Karpas-422 (cell line): ENCODE results near the gene CCDC18. TPM values are rescaled to one million over a fixed set of nuclear protein-coding genes. Genes with fewer than 3 reads are reported as not detected.

ENCODE experiments used
- DNase-seq: peaks from one replicate; pipeline ENCODE4 v3.0.0-alpha.2; 2015
- H2AFZ ChIP-seq: fragments of 200-600 bp; sonication (generic); 2 replicates; pipeline ENCODE4 v1.6.1; 2014; ENCODE audit warnings: antibody characterized with exemption, low read length, mixed read lengths
- H3K27ac ChIP-seq: fragments of 200-600 bp; sonication (generic); 2 replicates; pipeline ENCODE4 v1.5.1; 2014; ENCODE audit warnings: mild to moderate bottlenecking, low read length, moderate library complexity
- H3K27me3 ChIP-seq: fragments of 200-600 bp; sonication (generic); 2 replicates; pipeline ENCODE4 v1.6.1; 2014; ENCODE audit warnings: low read length, mixed read lengths
- H3K36me3 ChIP-seq: fragments of 200-600 bp; sonication (generic); 2 replicates; pipeline ENCODE4 v1.6.1; 2014; ENCODE audit warnings: low read length, mixed read lengths; ENCODE audit not compliant: insufficient read depth
- H3K4me1 ChIP-seq: fragments of 200-600 bp; sonication (generic); 2 replicates; pipeline ENCODE4 v1.6.1; 2014; ENCODE audit warnings: mild to moderate bottlenecking, low read length, mixed read lengths
- H3K4me2 ChIP-seq: fragments of 200-600 bp; sonication (generic); 2 replicates; pipeline ENCODE4 v1.6.1; 2014; ENCODE audit warnings: low read length, low read depth, mild to moderate bottlenecking; ENCODE audit not compliant: poor library complexity, severe bottlenecking
- H3K4me3 ChIP-seq: fragments of 200-600 bp; sonication (generic); 2 replicates; pipeline ENCODE4 v1.5.1; 2014; ENCODE audit warnings: mild to moderate bottlenecking, antibody characterized with exemption, low read length, mixed read lengths
- H3K79me2 ChIP-seq: fragments of 200-600 bp; sonication (generic); 2 replicates; pipeline ENCODE4 v1.6.1; 2014; ENCODE audit warnings: mild to moderate bottlenecking, low read length, mixed read lengths
- H3K9ac ChIP-seq: fragments of 200-600 bp; sonication (generic); 2 replicates; pipeline ENCODE4 v1.6.0; 2014; ENCODE audit warnings: low read length
- H3K9me2 ChIP-seq: fragments of 200-600 bp; sonication (generic), shearing (Covaris generic); replicated peaks from 2 replicates; pipeline ENCODE4 v1.6.0; 2014; ENCODE audit warnings: mild to moderate bottlenecking, low read length, moderate library complexity; ENCODE audit not compliant: insufficient read depth
- H3K9me3 ChIP-seq: fragments of 300-700, 200-600 bp; sonication (generic); 2 replicates; pipeline ENCODE4 v1.6.1; 2014; ENCODE audit warnings: low read length, mixed read lengths
- H4K20me1 ChIP-seq: fragments of 200-600 bp; sonication (generic); 2 replicates; pipeline ENCODE4 v1.6.1; 2014; ENCODE audit warnings: mild to moderate bottlenecking, antibody characterized with exemption, low read length, low read depth; ENCODE audit not compliant: insufficient read depth
- total RNA-seq: library from RNA; depleted of rRNA; stranded (reverse); fragments of >200 nt; shearing (Covaris generic); gene quantifications from 2 replicates; pipeline ENCODE4 v1.2.3, GENCODE V29; 2014; ENCODE audit warnings: low replicate concordance

CCDC18 gene
- total RNA-seq, 1 experiment from 2014 or later: 29.1 TPM

DNA sequence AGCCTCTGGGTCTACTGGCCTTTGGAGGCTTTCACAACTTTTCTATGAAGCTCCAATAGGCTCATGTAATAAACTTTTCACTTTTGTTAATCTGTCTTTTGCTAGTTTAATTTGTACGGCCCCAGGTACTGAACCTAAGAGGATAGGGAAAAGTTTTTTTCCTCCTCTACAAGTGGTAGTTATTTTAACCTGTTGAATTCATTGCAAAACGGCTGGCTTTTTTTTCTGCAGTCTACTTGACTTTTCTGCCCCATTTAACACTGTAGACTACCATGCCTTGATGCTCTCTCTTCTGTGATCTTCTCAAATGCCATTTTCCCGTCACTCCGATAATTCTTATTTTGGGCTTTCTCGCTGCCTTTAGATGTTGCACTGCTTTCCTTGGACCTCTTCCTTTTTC, 121.6 kb downstream of the CCDC18 start:
- H3K4me2 ChIP-seq: no peak overlapping the region
- H2AFZ ChIP-seq: no peak overlapping the region
- DNase-seq: no peak
- no peaks in the 10 kb centered on the region for H4K20me1 ChIP-seq
- no peaks in the 10 kb centered on the region for H3K79me2 ChIP-seq
- no peaks in the 10 kb centered on the region for H3K27me3 ChIP-seq
- no peaks in the 10 kb centered on the region for H3K36me3 ChIP-seq
- no peaks in the 10 kb centered on the region for H3K4me1 ChIP-seq
- no peaks in the 10 kb centered on the region for H3K9me3 ChIP-seq
- no peak overlapping the region for H3K4me3 ChIP-seq
- H3K9me2 ChIP-seq: no peaks in the 10 kb centered on the region
- no peak overlapping the region for H3K9ac ChIP-seq
- H3K27ac ChIP-seq: no peak overlapping the region

DNA sequence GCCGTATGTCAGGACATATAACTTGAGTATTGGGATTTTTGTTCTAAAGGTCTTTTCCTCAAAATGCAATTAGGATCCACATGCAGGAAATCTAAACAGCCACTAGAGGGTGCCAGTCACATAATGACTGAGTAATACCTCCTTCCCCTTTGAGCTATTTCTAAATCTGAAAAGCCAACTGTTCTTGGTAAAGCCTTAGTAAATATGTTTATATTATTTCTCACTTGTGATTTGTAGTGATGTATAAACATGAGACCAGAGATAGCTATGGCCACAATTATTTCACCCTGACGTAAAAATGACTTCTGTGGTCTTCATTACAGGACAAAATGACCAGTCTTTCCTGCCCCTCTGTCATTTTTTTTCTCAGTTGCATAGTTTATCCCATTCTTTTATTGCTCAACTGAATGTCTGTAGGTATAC, 124.2 kb downstream of the CCDC18 start:
- Histone ChIP-seq H3K27ac (no peak overlapping the region), H2AFZ (no peak overlapping the region), H3K79me2 (no peaks in the 10 kb centered on the region), H3K27me3 (no peaks in the 10 kb centered on the region), H4K20me1 (no peaks in the 10 kb centered on the region), H3K36me3 (no peaks in the 10 kb centered on the region), H3K9me2 (no peaks in the 10 kb centered on the region), H3K4me3 (no peak overlapping the region), H3K4me1 (no peaks in the 10 kb centered on the region), H3K9ac (no peak overlapping the region), H3K4me2 (no peak overlapping the region), H3K9me3 (no peaks in the 10 kb centered on the region)
- peak; percentile 71 for DNase-seq

DNA sequence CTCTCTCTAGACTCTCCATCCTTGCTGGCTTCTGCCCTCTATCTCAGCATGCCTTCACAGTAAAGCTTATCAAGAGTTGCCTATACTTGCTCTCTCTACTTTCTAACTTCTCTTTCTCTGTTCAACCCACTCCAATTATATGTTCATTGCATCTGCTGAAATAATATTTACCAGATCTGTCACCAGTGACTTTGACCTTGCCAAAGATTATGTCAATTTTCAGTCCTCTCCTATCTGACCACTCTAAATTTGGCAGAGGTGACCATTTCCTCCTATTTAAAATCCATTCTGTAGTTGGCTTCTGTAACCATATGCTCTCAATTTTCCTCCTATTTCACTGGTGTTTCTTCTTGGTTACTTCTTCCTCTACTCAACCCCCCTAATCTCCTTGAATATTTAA, 126.4 kb downstream of the CCDC18 start:
- Histone ChIP-seq H3K4me2 (no peak overlapping the region), H4K20me1 (no peaks in the 10 kb centered on the region), H2AFZ (no peak overlapping the region), H3K4me1 (no peaks in the 10 kb centered on the region), H3K79me2 (no peaks in the 10 kb centered on the region), H3K9me3 (no peaks in the 10 kb centered on the region), H3K27ac (no peak overlapping the region), H3K4me3 (no peak overlapping the region), H3K27me3 (no peaks in the 10 kb centered on the region), H3K36me3 (no peaks in the 10 kb centered on the region), H3K9ac (no peak overlapping the region), H3K9me2 (no peaks in the 10 kb centered on the region)
- DNase-seq: no peak

DNA sequence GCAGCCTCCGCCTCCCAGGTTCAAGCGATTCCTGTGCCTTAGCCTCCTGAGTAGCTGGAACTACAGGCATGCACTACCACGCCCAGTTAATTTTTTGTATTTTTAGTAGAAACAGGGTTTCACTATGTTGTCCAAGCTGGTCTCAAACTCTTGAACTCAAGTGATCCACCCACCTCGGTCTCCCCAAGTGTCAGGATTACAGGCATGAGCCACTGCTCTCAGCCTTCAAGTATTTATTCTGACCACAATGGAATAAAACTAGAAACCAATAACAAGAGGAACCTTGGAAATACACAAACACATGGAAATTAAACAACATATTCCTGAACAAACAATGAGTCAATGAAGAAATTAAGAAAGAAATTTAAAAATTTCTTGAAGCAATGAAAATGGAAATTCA, 132.5 kb downstream of the CCDC18 start:
- Histone ChIP-seq H3K36me3 (no peaks in the 10 kb centered on the region), H3K9ac (no peak overlapping the region), H3K4me1 (no peaks in the 10 kb centered on the region), H2AFZ (no peak overlapping the region), H3K27me3 (no peaks in the 10 kb centered on the region), H4K20me1 (no peaks in the 10 kb centered on the region), H3K4me2 (no peak overlapping the region), H3K79me2 (no peaks in the 10 kb centered on the region), H3K27ac (no peak overlapping the region), H3K4me3 (no peak overlapping the region), H3K9me3 (no peaks in the 10 kb centered on the region), H3K9me2 (no peaks in the 10 kb centered on the region)
- no peak for DNase-seq

DNA sequence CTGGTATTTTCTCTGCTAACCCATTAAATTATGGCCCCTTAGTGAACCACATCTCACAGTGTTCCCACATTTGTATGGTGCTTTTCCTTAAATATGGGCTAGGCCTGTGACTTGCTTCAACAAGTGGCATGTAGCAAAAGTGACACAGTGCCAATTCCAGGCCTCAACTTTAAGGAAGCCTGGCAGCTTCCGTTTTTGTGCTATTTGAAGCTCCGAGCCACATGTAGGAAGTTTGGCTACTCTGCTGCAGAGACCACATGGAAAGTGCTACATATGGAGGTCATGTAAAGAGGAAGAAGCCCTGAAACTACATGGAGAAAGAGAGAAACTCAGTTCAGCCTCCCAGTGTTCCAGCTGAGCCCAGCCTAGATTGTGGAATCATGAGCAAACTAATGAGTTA, 136.7 kb downstream of the CCDC18 start:
- Histone ChIP-seq H3K9me2 (no peaks in the 10 kb centered on the region), H3K36me3 (no peaks in the 10 kb centered on the region), H3K4me1 (no peaks in the 10 kb centered on the region), H3K9me3 (no peaks in the 10 kb centered on the region), H3K4me2 (no peak overlapping the region), H2AFZ (no peak overlapping the region), H3K27me3 (no peaks in the 10 kb centered on the region), H3K27ac (no peak overlapping the region), H3K79me2 (no peaks in the 10 kb centered on the region), H3K9ac (no peak overlapping the region), H3K4me3 (no peak overlapping the region), H4K20me1 (no peaks in the 10 kb centered on the region)
- DNase-seq: no peak

DNA sequence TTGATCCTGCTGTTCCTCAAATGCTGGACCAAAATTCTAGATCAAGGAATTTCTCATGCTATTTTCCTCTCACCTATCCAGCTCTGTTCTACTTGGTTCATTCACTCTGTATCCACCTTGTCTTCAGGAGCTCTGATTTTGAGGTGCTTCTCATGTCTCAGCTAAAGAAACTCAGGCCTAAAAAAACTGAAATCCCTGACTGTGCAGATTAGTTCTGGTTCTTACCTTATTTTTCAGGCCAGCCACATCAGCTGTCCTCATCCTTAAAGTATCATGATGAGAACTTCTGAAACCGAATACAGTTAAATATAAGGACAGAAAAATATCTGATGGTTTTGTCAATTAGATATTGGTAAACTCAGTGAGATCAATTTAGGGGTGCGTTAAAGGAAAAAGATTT, 137.4 kb downstream of the CCDC18 start:
- Histone ChIP-seq H3K79me2 (no peaks in the 10 kb centered on the region), H3K9me2 (no peaks in the 10 kb centered on the region), H3K4me3 (no peak overlapping the region), H4K20me1 (no peaks in the 10 kb centered on the region), H3K27me3 (no peaks in the 10 kb centered on the region), H3K9ac (no peak overlapping the region), H3K4me2 (no peak overlapping the region), H3K36me3 (no peaks in the 10 kb centered on the region), H3K9me3 (no peaks in the 10 kb centered on the region), H3K27ac (no peak overlapping the region), H2AFZ (no peak overlapping the region), H3K4me1 (no peaks in the 10 kb centered on the region)
- DNase-seq: no peak

DNA sequence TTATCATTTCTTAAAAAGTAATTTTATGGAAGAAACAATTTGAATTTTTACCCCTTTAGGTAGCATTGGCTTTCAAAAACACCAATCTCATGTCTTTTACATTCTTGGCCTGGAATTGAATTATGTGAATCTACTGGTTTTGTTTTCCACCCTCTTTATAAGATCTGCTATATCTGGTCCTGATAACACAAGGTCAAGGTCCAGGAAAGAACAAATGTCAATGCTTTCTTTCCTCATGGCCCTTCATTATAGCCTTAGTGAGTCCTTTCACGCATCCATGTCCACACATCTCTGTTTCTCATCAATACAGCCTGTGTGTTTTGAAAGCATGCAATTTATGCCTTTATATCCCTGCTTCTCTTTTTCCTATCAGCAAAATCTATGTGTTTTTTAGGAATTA, 141.2 kb downstream of the CCDC18 start:
- no peak overlapping the region for H3K9ac ChIP-seq
- H4K20me1 ChIP-seq: no peaks in the 10 kb centered on the region
- H3K4me2 ChIP-seq: no peak overlapping the region
- no peaks in the 10 kb centered on the region for H3K9me2 ChIP-seq
- H3K79me2 ChIP-seq: no peaks in the 10 kb centered on the region
- no peaks in the 10 kb centered on the region for H3K9me3 ChIP-seq
- no peak overlapping the region for H2AFZ ChIP-seq
- no peaks in the 10 kb centered on the region for H3K4me1 ChIP-seq
- H3K4me3 ChIP-seq: no peak overlapping the region
- no peaks in the 10 kb centered on the region for H3K27me3 ChIP-seq
- DNase-seq: no peak
- H3K27ac ChIP-seq: no peak overlapping the region
- H3K36me3 ChIP-seq: no peaks in the 10 kb centered on the region

DNA sequence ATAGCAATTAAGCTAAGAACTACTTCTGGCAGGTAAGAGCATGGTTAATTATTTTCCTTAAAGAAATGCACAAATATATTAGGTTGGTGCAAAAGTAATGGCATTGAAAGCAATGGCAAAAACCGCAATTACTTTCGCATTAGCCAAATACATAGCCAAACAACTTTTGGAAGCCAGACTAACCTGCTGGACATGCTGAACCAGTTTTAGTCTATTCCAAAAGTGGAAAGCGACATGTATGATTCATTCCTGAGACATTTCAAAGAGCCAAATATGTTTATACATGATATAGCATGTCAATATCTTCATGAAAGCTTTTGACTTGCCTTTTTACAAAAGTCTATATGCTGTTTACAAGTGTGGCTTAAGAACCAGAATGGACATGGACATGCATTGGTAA, 141.8 kb downstream of the CCDC18 start:
- Histone ChIP-seq H3K9me2 (no peaks in the 10 kb centered on the region), H4K20me1 (no peaks in the 10 kb centered on the region), H3K9me3 (no peaks in the 10 kb centered on the region), H3K4me1 (no peaks in the 10 kb centered on the region), H3K79me2 (no peaks in the 10 kb centered on the region), H2AFZ (no peak overlapping the region), H3K27me3 (no peaks in the 10 kb centered on the region), H3K4me2 (no peak overlapping the region), H3K27ac (no peak overlapping the region), H3K4me3 (no peak overlapping the region), H3K9ac (no peak overlapping the region), H3K36me3 (no peaks in the 10 kb centered on the region)
- no peak for DNase-seq

DNA sequence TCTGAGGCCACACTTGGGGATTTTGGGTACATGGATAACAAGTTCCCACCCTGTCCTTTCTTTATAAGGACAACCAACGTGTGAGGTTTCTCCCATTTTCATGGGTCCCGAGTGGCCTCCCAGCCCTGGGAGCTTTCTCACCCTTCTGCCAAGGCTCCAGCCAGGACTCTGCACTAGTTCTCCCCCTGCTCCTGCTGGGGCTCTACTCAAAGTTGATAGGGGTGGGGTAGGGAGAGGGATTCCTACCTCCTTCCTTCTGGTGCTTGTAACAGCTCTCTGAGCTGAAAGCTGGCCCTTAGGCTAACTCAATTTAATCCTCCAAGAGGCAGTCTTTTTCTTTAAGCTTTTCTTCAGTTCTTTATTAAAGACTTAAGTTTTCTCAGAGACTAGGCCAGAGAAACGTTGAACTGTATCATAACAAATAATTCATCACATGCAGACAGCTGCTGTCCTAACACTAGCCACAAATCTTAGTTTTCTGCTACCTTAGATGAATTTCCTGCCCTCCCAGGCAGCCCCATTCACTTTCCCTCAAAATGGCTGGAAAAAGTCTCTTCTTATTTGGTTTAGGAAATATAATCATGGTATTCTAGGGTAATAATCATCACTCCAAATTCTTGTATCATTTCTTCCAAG, 142.8 kb downstream of the CCDC18 start:
- Histone ChIP-seq H3K9ac (no peak overlapping the region), H3K4me3 (no peak overlapping the region), H3K9me3 (no peaks in the 10 kb centered on the region), H3K27me3 (no peaks in the 10 kb centered on the region), H3K4me1 (no peaks in the 10 kb centered on the region), H3K36me3 (no peaks in the 10 kb centered on the region), H3K4me2 (no peak overlapping the region), H3K9me2 (no peaks in the 10 kb centered on the region), H4K20me1 (no peaks in the 10 kb centered on the region), H3K79me2 (no peaks in the 10 kb centered on the region), H3K27ac (no peak overlapping the region), H2AFZ (no peak overlapping the region)
- DNase-seq: no peak
